Spleen (tissue), 11 donors: ENCODE results near the gene TEX2. TPM values are rescaled to one million over a fixed set of nuclear protein-coding genes. Genes with fewer than 3 reads are reported as not detected.

ENCODE experiments used
- DNase-seq: peaks from one replicate; pipeline ENCODE4 v3.0.0-alpha.2; 2020
- H3K27ac ChIP-seq, 8 donors: fragments of 200-600 bp; sonication (generic) in 7 of 8; 1 replicate in 4 of 8; 2 replicates in 4 of 8; pipeline versions ENCODE4 v1.5.0 to v1.8.0; 2016 to 2021; ENCODE audit warnings: inconsistent platforms in 4 of 8, mild to moderate bottlenecking in 4 of 8, moderate library complexity in 1 of 8
- H3K27me3 ChIP-seq, 7 donors: fragments of 200-600 bp; sonication (generic) in 6 of 7; replicated peaks in 1 of 7; 1 replicate in 4 of 7; 2 replicates in 3 of 7; pipeline versions ENCODE4 v1.5.0 to v1.8.0; 2016 to 2021; ENCODE audit warnings: inconsistent platforms in 3 of 7, mild to moderate bottlenecking in 1 of 7
- H3K36me3 ChIP-seq, 6 donors: fragments of 200-600 bp; sonication (generic) in 5 of 6; 1 replicate in 4 of 6; 2 replicates in 2 of 6; pipeline versions ENCODE4 v1.5.0 to v1.8.0; 2016 to 2021; ENCODE audit warnings: inconsistent platforms in 2 of 6
- H3K4me1 ChIP-seq, 6 donors: fragments of 200-600 bp; sonication (generic) in 5 of 6; 1 replicate in 3 of 6; 2 replicates in 3 of 6; pipeline versions ENCODE4 v1.5.0 to v1.8.0; 2016 to 2021; ENCODE audit warnings: inconsistent platforms in 3 of 6
- H3K4me3 ChIP-seq, 8 donors: fragments of 200-600 bp; sonication (generic) in 7 of 8; 1 replicate in 4 of 8; 2 replicates in 4 of 8; pipeline versions ENCODE4 v1.5.0 to v1.8.0; 2016 to 2021; ENCODE audit warnings: inconsistent platforms in 4 of 8, mild to moderate bottlenecking in 4 of 8, moderate library complexity in 2 of 8
- H3K9me3 ChIP-seq, 8 donors: fragments of 200-600 bp; sonication (generic) in 7 of 8; 1 replicate in 4 of 8; 2 replicates in 4 of 8; pipeline versions ENCODE4 v1.5.0 to v1.8.0; 2016 to 2021; ENCODE audit warnings: inconsistent platforms in 4 of 8
- CTCF ChIP-seq, 11 experiments: fragments of 200-600 bp in 7 of 11; fragments of 450-650 bp in 4 of 11; sonication (generic) in 4 of 11; IDR thresholded peaks in 8 of 11; conservative IDR thresholded peaks in 3 of 11; 1 replicate in 7 of 11; 2 replicates in 4 of 11; pipeline versions ENCODE4 v1.4.0 to v1.8.0; 2016 to 2021; ENCODE audit warnings: antibody characterized with exemption in 11 of 11, inconsistent platforms in 4 of 11, mild to moderate bottlenecking in 1 of 11
- POLR2A ChIP-seq, 3 donors: fragments of 450-650 bp; IDR thresholded peaks; one replicate each; pipeline ENCODE4 v1.5.1; 2017; ENCODE audit warnings: antibody characterized with exemption in 3 of 3, mild to moderate bottlenecking in 1 of 3
- POLR2AphosphoS5 ChIP-seq, 3 donors: sonication (generic); formaldehyde crosslinking; IDR thresholded peaks; one replicate each; pipeline ENCODE4 v1.5.1; 2017; ENCODE audit warnings: antibody characterized with exemption in 3 of 3
- WGBS, 5 donors: extraction: QIAGEN DNeasy Blood & Tissue Kit in 3 of 5; methylation state at CpG; one replicate each; pipeline versions ENCODE4 v1.1.5 to v1.1.7; 2013 to 2018; 5-methylcytosine and 5-hydroxymethylcytosine counted together
- intact Hi-C: fragments of 100-400 bp; cut with DNase I; formaldehyde crosslinking; loops from one replicate; pipeline ENCODE4 v1.15.0; 2023; ENCODE audit warnings: low total_unique reads
- polyA plus RNA-seq, 3 donors: library from polyadenylated mRNA; stranded (reverse); fragments of 200-250 nt; gene quantifications; one replicate each; pipeline ENCODE4 v1.2.1, GENCODE V29; 2013
- total RNA-seq, 7 donors: library from RNA; depleted of rRNA in 3 of 7; stranded (reverse); fragments of >200 nt in 3 of 7; fragmentation: NEBNext Ultra II Directional in 4 of 7; extraction: Animal tissue kit (Norgen Biotek cat#: 25700) in 4 of 7; gene quantifications; one replicate each; pipeline versions ENCODE4 v1.1.0 to v1.2.1, GENCODE V29; 2016 to 2021
- donor health status: healthy with polysubstance abuse.
- donor health status: DM: no; HTN: no; CAD: no; lungs with moderate emphysema.
- donor health status: DM: no; HTN: no; CAD: no.
- donor health status: Bipolar disorder and iron deficiency.
- donor health status: healthy.
- donor health status: DM: no; HTN: no; CAD: no.
- donor health status: DM: yes; HTN: yes; CAD: no.

TEX2 gene
- total and polyA plus RNA-seq, 10 donors = 3.0 to 44.5 (median 26.7) TPM

- H3K27ac ChIP-seq = no peak overlapping the region
Measured at GRCh38 chr17:64226132-64226531, 36.9 kb downstream of the TEX2 start.

GRCh38 chr17:64225410-64225809, 37.6 kb downstream of the TEX2 start:
- no peak for DNase-seq
- Histone ChIP-seq H3K27ac (no peak overlapping the region), H3K36me3 (no peaks in the 10 kb centered on the region), H3K9me3 (no peaks in the 10 kb centered on the region), H3K4me3 (no peak overlapping the region), H3K4me1 (peaks cover 0 to 16% (median 2%) of the 10 kb centered on the region in 6 donors), H3K27me3 (no peaks in the 10 kb centered on the region)
- intact Hi-C loops = no loop called here
- WGBS, 5 donors = 90 to 98% (median 93%) methylated on average over 3 of the region's 3 CpGs
- TF ChIP-seq POLR2A (IDR thresholded peaks at IDR 0.05) (no peak), POLR2AphosphoS5 (IDR thresholded peaks at IDR 0.05) (no peak), CTCF (IDR thresholded peaks at IDR 0.05 in 8 of 11, conservative IDR thresholded peaks at IDR 0.05 in 3 of 11) (no peak)

More at GRCh38 chr17:64226132-64226531, 36.9 kb downstream of the TEX2 start:
- no peaks in the 10 kb centered on the region for H3K9me3 ChIP-seq
- no peak for DNase-seq
- no peak overlapping the region for H3K4me3 ChIP-seq
- TF ChIP-seq CTCF (IDR thresholded peaks at IDR 0.05 in 8 of 11, conservative IDR thresholded peaks at IDR 0.05 in 3 of 11) (no peak), POLR2AphosphoS5 (IDR thresholded peaks at IDR 0.05) (no peak), POLR2A (IDR thresholded peaks at IDR 0.05) (no peak)
- H3K4me1 ChIP-seq = peaks cover 0 to 16% (median 5%) of the 10 kb centered on the region in 6 donors
- H3K27me3 ChIP-seq = no peaks in the 10 kb centered on the region
- intact Hi-C loops = no loop called here
- WGBS, 5 donors = 87 to 97% (median 95%) methylated on average over 1 of the region's 1 CpG
- H3K36me3 ChIP-seq = no peaks in the 10 kb centered on the region

GRCh38 chr17:64223931-64224629, 39.0 kb downstream of the TEX2 start:
- DNase-seq = no peak
- Histone ChIP-seq H3K27ac (no peak overlapping the region), H3K27me3 (no peaks in the 10 kb centered on the region), H3K36me3 (no peaks in the 10 kb centered on the region), H3K9me3 (no peaks in the 10 kb centered on the region), H3K4me3 (no peak overlapping the region), H3K4me1 (peaks cover 0 to 8% (median 1%) of the 10 kb centered on the region in 6 donors)
- TF ChIP-seq POLR2AphosphoS5 (IDR thresholded peaks at IDR 0.05) (no peak), CTCF (IDR thresholded peaks at IDR 0.05 in 8 of 11, conservative IDR thresholded peaks at IDR 0.05 in 3 of 11) (no peak), POLR2A (IDR thresholded peaks at IDR 0.05) (no peak)
- WGBS, 5 donors = 85 to 95% (median 90%) methylated on average over 4 of the region's 4 CpGs
- intact Hi-C loops = no loop called here

- Histone ChIP-seq H3K36me3 (no peaks in the 10 kb centered on the region), H3K4me3 (no peak overlapping the region), H3K9me3 (no peaks in the 10 kb centered on the region), H3K27me3 (no peaks in the 10 kb centered on the region), H3K27ac (no peak overlapping the region), H3K4me1 (peaks cover 0 to 10% (median 4%) of the 10 kb centered on the region in 6 donors)
- 92 to 97% (median 95%) methylated on average over 2 of the region's 2 CpGs for WGBS, 5 donors
- intact Hi-C loops = no loop called here
- DNase-seq = no peak
- no peak for TF ChIP-seq POLR2A (IDR thresholded peaks at IDR 0.05)
Measured at GRCh38 chr17:64223283-64223682, 39.8 kb downstream of the TEX2 start.
